Fibroblast of skin of scalp (primary cell): ENCODE data around the gene ZNF184.

Experiments used
- DNase-seq: peaks from one replicate; pipeline ENCODE4 v3.0.0-alpha.2; 2013

Gene ZNF184

GRCh38 chr6:27422651-27423332, 50.1 kb downstream of the ZNF184 start:
- DNase-seq: no peak

GRCh38 chr6:27419363-27419762, 53.5 kb downstream of the ZNF184 start:
- DNase-seq: no peak

GRCh38 chr6:27415898-27416297, 57.0 kb downstream of the ZNF184 start:
- no peak for DNase-seq

DNA sequence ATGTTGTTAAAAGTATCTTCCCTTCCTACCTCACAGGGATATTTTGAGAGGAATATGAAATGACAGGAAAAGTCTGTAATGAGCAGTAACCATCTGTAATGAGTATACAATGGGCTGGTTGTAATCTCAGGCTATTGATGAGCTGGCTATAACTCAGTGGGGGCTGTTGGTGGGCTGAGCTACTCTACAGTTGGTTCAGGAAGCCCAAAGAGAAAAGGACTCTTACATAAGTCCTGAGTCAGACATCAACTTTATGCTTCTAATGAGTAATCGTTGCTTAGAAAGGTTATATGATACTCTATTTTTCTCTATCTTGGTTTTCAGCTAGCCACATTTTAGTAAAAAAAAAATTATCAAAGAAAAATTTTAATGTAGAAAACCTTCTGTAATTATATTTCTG, 57.9 kb downstream of the ZNF184 start:
- DNase-seq: no peak

DNA sequence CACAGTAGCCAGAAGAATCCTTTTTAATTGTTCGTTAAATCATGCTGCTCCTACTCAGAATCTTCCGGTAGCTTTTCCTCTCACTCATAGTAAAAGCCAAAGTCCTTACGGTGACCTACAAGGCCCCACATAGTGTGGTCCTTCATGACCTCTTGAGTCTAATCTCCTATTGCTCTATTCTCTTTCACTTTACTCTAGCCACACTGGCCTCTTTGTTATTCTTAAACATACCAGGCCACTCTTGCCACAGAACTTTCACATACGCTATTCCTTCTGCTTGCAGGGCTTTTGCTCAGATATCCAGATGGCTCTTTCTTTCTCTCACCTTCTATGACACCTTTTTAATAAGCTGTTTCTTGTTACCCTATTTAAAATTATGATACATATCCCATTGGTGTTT, 58.6 kb downstream of the ZNF184 start:
- no peak for DNase-seq

GRCh38 chr6:27407153-27407814, 65.6 kb downstream of the ZNF184 start:
- DNase-seq: no peak

- DNase-seq: no peak
These were observed 66.8 kb downstream of the ZNF184 start for GRCh38 chr6:27406085-27406484.

GRCh38 chr6:27400877-27401642, 71.8 kb downstream of the ZNF184 start:
- DNase-seq: no peak
